K562 (cell line): Measurements from ENCODE around the gene CCDC3. TPM values are rescaled to one million over a fixed set of nuclear protein-coding genes. Genes with fewer than 3 reads are reported as not detected.

Experiments used
- ATAC-seq: fragments of 200-7000 bp; cut with Tn5 transposase; 3 replicates; pipeline ENCODE4 v1.9.1; 2020; ENCODE audit warnings: moderate library complexity
- BruUV-seq: library from RNA; stranded (reverse); fragments of 400-500 nt; replicated peaks from 2 replicates; lab custom pipeline; 2021; lab: Mats Ljungman, UMichigan
- CTCF ChIA-PET: fragments of 300-600 bp; formaldehyde crosslinking; extraction: SDS; loops from one replicate; lab custom pipeline; 2021; ENCODE audit warnings: low intra/inter-chr PET ratio; lab: Yijun Ruan, JAX
- POLR2A ChIA-PET: fragments of 300-600, 350-650 bp; sonication (Branson Sonifier 250); formaldehyde crosslinking; extraction: SDS; loops from one replicate; lab custom pipeline; 2021; ENCODE audit warnings: antibody characterized with exemption, inconsistent platforms; lab: Yijun Ruan, JAX
- DNase-seq, 4 experiments: peaks; one replicate each; pipeline versions ENCODE4 v3.0.0 to v3.0.0-alpha.2; 2011 to 2018; ENCODE audit warnings: low spot score in 3 of 4, mixed read lengths in 3 of 4; ENCODE audit errors: extremely low read depth in 1 of 4
- FAIRE-seq: peaks from 2 replicates; lab custom pipeline; 2011; peaks lifted over from hg19 to GRCh38; lab: Jason Lieb, UNC
- H2AFZ ChIP-seq: 2 replicates; pipeline ENCODE4 v1.6.0; 2011; ENCODE audit warnings: low read depth, low read length, control low read depth, inconsistent platforms
- H3K27ac ChIP-seq: fragments of 200-600 bp; 3 replicates; pipeline ENCODE4 v1.8.0; 2011; ENCODE audit warnings: low read depth, mild to moderate bottlenecking, control low read depth, inconsistent platforms, low read length, moderate library complexity, mixed read lengths; ENCODE audit errors: extremely low read depth
- H3K27me3 ChIP-seq, 2 experiments: fragments of 300-600 bp in 1 of 2; 2 replicates in 1 of 2; 3 replicates in 1 of 2; pipeline versions ENCODE4 v1.6.0 to v1.8.0; 2011; ENCODE audit warnings: inconsistent platforms in 2 of 2, low read length in 2 of 2, mild to moderate bottlenecking in 1 of 2, mixed read lengths in 1 of 2, moderate library complexity in 1 of 2; ENCODE audit not compliant: control insufficient read depth in 2 of 2, insufficient read depth in 2 of 2
- H3K36me3 ChIP-seq: fragments of 300-600 bp; 3 replicates; pipeline ENCODE4 v1.8.0; 2011; ENCODE audit warnings: mild to moderate bottlenecking, low read length, inconsistent platforms; ENCODE audit not compliant: control insufficient read depth, insufficient read depth
- H3K4me1 ChIP-seq, 2 experiments: fragments of 200-600 bp in 1 of 2; replicated peaks in 1 of 2; 2 replicates in 1 of 2; 3 replicates in 1 of 2; pipeline versions ENCODE4 v1.5.1 to v1.8.0; 2011; ENCODE audit warnings: inconsistent platforms in 2 of 2, low read length in 2 of 2, mild to moderate bottlenecking in 1 of 2, mixed read lengths in 1 of 2, moderate library complexity in 1 of 2; ENCODE audit not compliant: control insufficient read depth in 2 of 2, insufficient read depth in 2 of 2
- H3K4me2 ChIP-seq: 2 replicates; pipeline ENCODE4 v1.6.1; 2011; ENCODE audit warnings: low read length, control low read depth, inconsistent platforms, mixed read lengths; ENCODE audit not compliant: insufficient read depth
- H3K4me3 ChIP-seq: fragments of 200-600 bp; sonication (generic), shearing (Covaris generic); 2 replicates; pipeline ENCODE4 v1.5.1; 2016; ENCODE audit warnings: control low read depth, inconsistent platforms
- H3K79me2 ChIP-seq: fragments of 200-600 bp; 3 replicates; pipeline ENCODE4 v1.8.0; 2011; ENCODE audit warnings: low read length, inconsistent platforms; ENCODE audit not compliant: control insufficient read depth, insufficient read depth
- H3K9ac ChIP-seq, 2 experiments: 2 replicates each; pipeline versions ENCODE4 v1.6.0 to v1.6.1; 2011; ENCODE audit warnings: low read depth in 2 of 2, low read length in 2 of 2, control low read depth in 1 of 2, inconsistent platforms in 1 of 2, mild to moderate bottlenecking in 1 of 2, mixed read lengths in 1 of 2; ENCODE audit not compliant: insufficient read depth in 1 of 2
- H3K9me1 ChIP-seq: one replicate; pipeline ENCODE4 v1.6.0; 2011; ENCODE audit warnings: inconsistent platforms, mild to moderate bottlenecking, low read length, moderate library complexity; ENCODE audit not compliant: control insufficient read depth, insufficient read depth
- H3K9me3 ChIP-seq: replicated peaks from 2 replicates; pipeline ENCODE4 v1.5.1; 2011; ENCODE audit warnings: low read depth, low read length, inconsistent platforms; ENCODE audit not compliant: control insufficient read depth, insufficient read depth
- H4K20me1 ChIP-seq: replicated peaks from 2 replicates; pipeline ENCODE4 v1.6.1; 2011; ENCODE audit warnings: low read length, inconsistent platforms, mixed read lengths; ENCODE audit not compliant: control insufficient read depth, insufficient read depth
- ETV5 ChIP-seq: sonication (generic); formaldehyde crosslinking; IDR thresholded peaks from 2 replicates; pipeline ENCODE4 v1.4.0; 2020; ENCODE audit warnings: low read depth, mild to moderate bottlenecking, missing genetic modification reagents
- PATZ1 ChIP-seq: fragments of 250-450 bp; sonication (Bioruptor Pico); IDR thresholded peaks from 2 replicates; pipeline ENCODE4 v1.5.0; 2020; ENCODE audit warnings: mild to moderate bottlenecking, borderline replicate concordance
- PTBP1 ChIP-seq: fragments of 200-400 bp; formaldehyde crosslinking; IDR thresholded peaks from 2 replicates; pipeline ENCODE4 v1.6.1; 2017; ENCODE audit warnings: low read depth, low read length
- STAG1 ChIP-seq: sonication (generic); formaldehyde crosslinking; IDR thresholded peaks from 2 replicates; pipeline ENCODE4 v1.5.0; 2020; ENCODE audit warnings: missing genetic modification reagents, borderline replicate concordance
- WGBS: fragments of 100-300 bp; shearing (Covaris generic); methylation state at CpG from one replicate; pipeline ENCODE4 v1.1.6; 2016; ENCODE audit warnings: low coverage, mixed read lengths; ENCODE audit not compliant: insufficient coverage; ENCODE audit errors: missing lambda C conversion rate; 5-methylcytosine and 5-hydroxymethylcytosine counted together
- in situ Hi-C: fragments of 300-500 bp; cut with MboI; formaldehyde crosslinking; loops from 4 replicates; pipeline ENCODE4 v1.15.0; 2018; ENCODE audit warnings: inconsistent platforms, mixed read lengths
- intact Hi-C: fragments of 100-400 bp; cut with micrococcal nuclease; formaldehyde crosslinking; loops from 2 replicates; pipeline ENCODE4 v1.14.2; 2022
- polyA plus RNA-seq, 8 experiments: library from polyadenylated mRNA; depleted of rRNA in 4 of 8; stranded (reverse) in 5 of 8; unstranded in 3 of 8; fragments of >200 nt; fragmentation: Nextera tagmentation in 2 of 8; fragmentation: Illumina TruSeq in 1 of 8; extraction: Ambion mirVana in 2 of 8; extraction: Trizol in 1 of 8; gene quantifications; 2 replicates each; pipeline versions ENCODE4 v1.2.1 to v1.2.3, GENCODE V29; 2011 to 2014; ENCODE audit warnings: inconsistent platforms in 1 of 8, missing spikeins in 1 of 8
- total RNA-seq, 7 experiments: library from RNA; depleted of rRNA in 6 of 7; stranded (reverse); fragments of >200 nt in 6 of 7; fragmentation: Illumina TruSeq in 2 of 7; extraction: Trizol in 2 of 7; gene quantifications; 2 replicates each; pipeline versions ENCODE4 v1.2.1 to v1.2.3, GENCODE V29; 2011 to 2021; ENCODE audit warnings: low replicate concordance in 1 of 7

CCDC3 gene
- total and polyA plus RNA-seq, 9 of the 15 experiments (the other 6 are each of a cell fraction or from before 2014, with no cell fraction given) = not detected

GRCh38 chr10:12922117-12922900 lies 79.2 kb downstream of the CCDC3 start:
- no peak overlapping the region for H3K9ac ChIP-seq
- ChIA-PET POLR2A (interaction anchor here (0.6 kb wide), 1 partner anchor 13 kb away, joined by 3 read pairs; no protein-coding TSS in a partner anchor), CTCF (no interaction called here)
- peaks cover 0 to 15% of the 10 kb centered on the region in 2 experiments; a peak in 2 of 5 replicates for H3K27me3 ChIP-seq
- in situ Hi-C loops (no loop called here), intact Hi-C loops (no loop called here)
- TF ChIP-seq PATZ1 = no peak
- no peak for TF ChIP-seq ETV5
- TF ChIP-seq PTBP1 = no peak
- TF ChIP-seq STAG1 (CRISPR knock-in tag) = no peak
- H3K4me3 ChIP-seq = no peak overlapping the region
- no TSS peak for BruUV-seq
- H4K20me1 ChIP-seq = no peaks in the 10 kb centered on the region
- H3K9me3 ChIP-seq = no peaks in the 10 kb centered on the region
- no peaks in the 10 kb centered on the region for H3K79me2 ChIP-seq
- no peak for DNase-seq
- H3K4me2 ChIP-seq = no peak overlapping the region
- WGBS = 0% methylated on average over 13 of the region's 13 CpGs
- no peak for ATAC-seq
- FAIRE-seq = no peak
- no peak overlapping the region for H2AFZ ChIP-seq
- no peaks in the 10 kb centered on the region for H3K36me3 ChIP-seq
- H3K27ac ChIP-seq = no peak overlapping the region
- no peaks in the 10 kb centered on the region; a peak in 1 of 5 replicates for H3K4me1 ChIP-seq
- H3K9me1 ChIP-seq = no peaks in the 10 kb centered on the region
